DLD1 (cell line): ENCODE data around the gene TMPRSS3.

ENCODE experiments used
- in situ Hi-C: cut with HindIII; loops from 2 replicates; pipeline ENCODE4 v1.10.0; 2017; ENCODE audit warnings: low sequenced_read_pairs

The TMPRSS3 gene

DNA sequence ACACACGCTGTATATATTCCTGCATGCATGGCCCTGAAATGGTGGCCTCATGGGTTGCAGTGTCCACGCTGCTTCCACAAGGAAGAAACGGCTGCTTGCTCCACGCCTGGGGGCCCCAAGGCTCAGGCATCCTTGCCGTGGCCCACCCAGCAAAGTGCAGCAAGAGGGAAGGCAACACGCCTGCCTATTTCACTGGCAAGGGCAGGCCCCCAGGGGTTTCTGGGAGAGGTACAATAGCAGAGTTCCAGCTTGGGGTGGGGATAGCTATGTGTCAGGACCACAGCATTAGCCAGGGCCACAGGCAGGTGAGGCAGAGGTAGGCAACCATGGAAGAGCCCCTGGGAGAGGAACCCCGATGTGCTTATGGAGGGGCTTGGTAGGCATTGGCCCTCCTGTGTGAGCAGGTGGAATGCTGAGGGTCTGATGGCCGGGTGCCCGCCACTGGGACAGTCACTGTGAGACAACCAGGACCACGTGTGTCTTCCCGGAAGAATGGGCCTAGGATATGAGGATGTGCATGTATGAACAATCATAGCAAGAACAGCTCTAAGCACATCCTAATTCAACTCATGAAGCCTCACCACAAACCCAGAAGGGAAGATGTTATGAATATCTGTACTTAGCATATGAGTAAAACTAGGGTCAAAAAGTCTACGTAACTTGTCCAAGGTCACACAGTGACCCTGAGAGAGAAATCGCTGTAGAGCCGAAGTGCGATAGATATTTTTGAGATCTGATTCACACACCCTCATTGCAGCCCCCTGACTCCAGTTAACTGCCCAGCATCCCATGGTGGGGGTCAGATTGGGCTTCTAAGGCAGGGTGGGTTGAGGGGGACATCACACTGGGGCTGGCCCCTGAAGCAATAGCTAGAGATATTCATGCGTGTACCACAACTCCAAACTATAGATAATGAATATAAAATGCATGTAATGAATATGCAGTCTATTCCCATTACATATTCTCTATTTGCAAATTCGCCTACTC is 56.8 kb downstream of the TMPRSS3 start:
- in situ Hi-C loops = no loop called here

DNA sequence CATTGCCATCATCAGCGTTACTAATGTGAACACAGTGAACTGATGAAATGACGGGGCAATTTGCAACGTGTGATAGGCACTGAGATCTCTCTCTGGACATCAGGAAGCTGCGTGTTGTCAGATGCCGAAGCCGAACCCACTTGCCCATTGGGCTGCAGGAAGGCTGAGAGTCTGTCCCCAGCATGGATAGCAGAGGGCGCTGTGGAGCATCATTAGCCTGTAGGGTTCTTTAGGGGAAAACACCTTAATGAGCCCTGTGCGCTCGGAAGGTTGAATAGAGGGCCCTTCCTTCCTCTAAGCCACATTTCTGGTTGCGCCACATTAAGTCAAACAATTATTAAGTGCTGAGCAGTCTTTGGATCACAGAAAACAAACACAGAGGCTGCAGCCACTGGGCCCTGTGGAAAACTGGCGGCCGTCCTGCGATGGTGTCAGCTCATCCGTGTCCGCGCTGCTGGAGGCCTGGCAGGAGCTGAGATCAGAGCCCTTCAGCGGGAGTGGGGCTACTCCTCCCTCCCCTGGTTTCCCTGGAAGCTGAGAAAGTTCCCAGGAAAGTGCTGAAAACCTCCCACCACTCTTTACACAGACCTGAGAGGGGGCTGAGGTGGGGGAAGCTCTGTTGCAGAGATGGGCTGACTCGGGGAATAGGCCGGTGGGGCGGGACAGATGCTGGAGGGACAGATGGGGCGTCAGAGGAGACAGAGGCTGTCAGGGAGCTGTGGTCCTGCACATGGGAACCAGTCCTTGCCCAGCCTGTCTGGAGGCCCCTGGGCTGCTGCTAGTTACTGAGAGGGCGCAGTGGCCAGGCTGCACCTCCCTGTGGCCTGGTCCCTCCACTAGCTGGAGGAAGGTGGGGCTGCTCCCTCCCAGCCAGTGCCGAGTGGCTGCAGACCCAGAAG is 57.8 kb downstream of the TMPRSS3 start:
- in situ Hi-C loops = no loop called here

- in situ Hi-C loops = no loop called here
Observed at GRCh38 chr21:42337276-42337675, 58.6 kb downstream of the TMPRSS3 start.

GRCh38 chr21:42336054-42336453 is 59.8 kb downstream of the TMPRSS3 start:
- in situ Hi-C loops = no loop called here

DNA sequence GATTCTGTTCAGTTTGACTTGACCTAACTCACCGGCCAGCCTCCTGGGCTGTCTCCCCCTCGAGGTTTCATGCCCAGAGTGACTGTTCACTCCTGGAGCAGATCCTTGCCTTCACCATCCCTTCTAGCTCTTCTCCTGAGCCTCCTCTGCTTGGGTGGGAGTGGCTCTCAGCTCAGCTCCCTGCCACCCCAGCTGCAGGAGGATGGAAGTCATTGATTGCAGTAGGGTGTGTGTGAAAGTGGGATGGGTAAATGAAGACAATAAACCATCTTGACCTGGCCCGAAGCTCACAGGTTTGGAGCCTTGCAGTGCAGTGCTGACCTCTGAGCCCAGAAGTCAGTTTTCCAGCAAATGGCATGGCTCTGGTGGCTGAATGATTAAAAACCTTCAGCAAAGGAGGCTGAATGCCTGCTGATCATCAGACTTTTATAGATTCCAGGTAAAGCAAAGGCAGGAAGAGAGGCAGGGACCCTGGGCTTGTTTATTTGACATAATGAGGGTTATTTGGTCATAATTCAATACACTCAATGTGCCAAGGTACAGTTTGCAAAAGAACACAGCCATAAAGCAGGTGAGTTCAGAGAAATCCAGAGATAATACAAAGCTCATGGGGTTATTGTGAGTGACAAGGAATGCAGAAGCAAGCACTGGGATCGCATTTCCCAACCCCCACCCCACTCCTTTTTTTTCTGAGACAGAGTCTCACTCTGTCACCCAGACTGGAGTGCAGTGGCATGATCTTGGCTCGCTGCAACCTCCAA is 63.1 kb downstream of the TMPRSS3 start:
- in situ Hi-C loops = no loop called here

GRCh38 chr21:42331660-42332059 is 64.2 kb downstream of the TMPRSS3 start:
- in situ Hi-C loops = no loop called here

GRCh38 chr21:42330380-42331371 is 65.2 kb downstream of the TMPRSS3 start:
- in situ Hi-C loops = no loop called here

DNA sequence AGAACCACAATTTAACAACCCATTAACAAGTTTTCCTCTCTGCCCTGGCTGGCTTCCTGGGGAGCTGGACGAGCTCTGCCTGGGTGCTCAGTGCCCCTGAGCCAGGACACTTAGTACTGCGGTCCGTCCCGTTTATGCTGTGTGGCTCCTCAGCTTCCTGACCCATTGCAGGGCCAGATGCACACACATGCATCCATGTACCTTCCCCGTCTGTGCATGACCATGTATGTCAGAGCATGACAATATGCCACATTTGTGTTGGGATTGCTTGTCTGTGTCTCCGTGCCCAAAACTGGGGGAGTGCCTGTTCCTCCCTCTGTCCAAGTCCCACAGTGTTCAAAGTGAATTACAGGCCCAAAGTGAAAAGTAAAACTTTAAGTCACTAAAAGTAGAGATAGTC is 71.0 kb downstream of the TMPRSS3 start:
- in situ Hi-C loops = no loop called here
